DMS 273 treated with DMSO at 0.1 percent for 48 hours (cell line): ENCODE results near the gene LDLR.
"Not testable (repeated sequence)": the region's sequence is repeated elsewhere in the genome, so short reads cannot be mapped to it uniquely, and the experiment has no call there.

Experiments
- DNase-seq: peaks from one replicate; lab custom pipeline; 2025; lab: John Stamatoyannopoulos, UW

Gene LDLR

GRCh38 chr19:11140896-11141295 lies 51.6 kb downstream of the LDLR start:
- DNase-seq: no peak

GRCh38 chr19:11141937-11142527 lies 52.8 kb downstream of the LDLR start:
- no peak for DNase-seq

- DNase-seq: peak; percentile 26
These were observed 53.4 kb downstream of the LDLR start for GRCh38 chr19:11142528-11143171.

GRCh38 chr19:11145536-11145924 lies 56.3 kb downstream of the LDLR start:
- DNase-seq: no peak

GRCh38 chr19:11148001-11148400 lies 58.7 kb downstream of the LDLR start:
- DNase-seq: no peak

- no peak for DNase-seq
These were observed 61.9 kb downstream of the LDLR start for GRCh38 chr19:11151181-11151580.

GRCh38 chr19:11152318-11153062 lies 63.2 kb downstream of the LDLR start:
- DNase-seq: no peak

- no peak for DNase-seq
These were observed 65.4 kb downstream of the LDLR start for GRCh38 chr19:11154683-11155047.

- DNase-seq: peak; percentile 96
These were observed 66.3 kb downstream of the LDLR start, which contains the start of gene SPC24 for GRCh38 chr19:11155373-11156120. SPC24 (minus strand) TSS chr19:11155782; CDS start chr19:11155776, 6 bp downstream.

GRCh38 chr19:11159598-11160439 lies 70.6 kb downstream of the LDLR start:
- DNase-seq: no peak

- DNase-seq: not testable (repeated sequence)
These were observed 71.1 kb downstream of the LDLR start for GRCh38 chr19:11160440-11160768.

GRCh38 chr19:11164296-11164695 lies 75.0 kb downstream of the LDLR start:
- DNase-seq: no peak

- DNase-seq: no peak
These were observed 75.7 kb downstream of the LDLR start for GRCh38 chr19:11164879-11165406.

- no peak for DNase-seq
These were observed 76.3 kb downstream of the LDLR start for GRCh38 chr19:11165486-11166030.

GRCh38 chr19:11166281-11167142 lies 77.2 kb downstream of the LDLR start:
- no peak for DNase-seq

GRCh38 chr19:11168568-11168967 lies 79.3 kb downstream of the LDLR start:
- no peak for DNase-seq

- DNase-seq: no peak
These were observed 80.8 kb downstream of the LDLR start for GRCh38 chr19:11169896-11170678.

- DNase-seq: no peak
These were observed 81.9 kb downstream of the LDLR start for GRCh38 chr19:11171144-11171543.

- DNase-seq: no peak
These were observed 83.3 kb downstream of the LDLR start for GRCh38 chr19:11172576-11172975.
